GM19238 (cell line): Measurements from ENCODE around the gene CEP41.

Source experiments
- DNase-seq: peaks from one replicate; pipeline ENCODE4 v3.0.0; 2011; ENCODE audit warnings: low spot score; ENCODE audit not compliant: insufficient read length

Gene CEP41

DNA sequence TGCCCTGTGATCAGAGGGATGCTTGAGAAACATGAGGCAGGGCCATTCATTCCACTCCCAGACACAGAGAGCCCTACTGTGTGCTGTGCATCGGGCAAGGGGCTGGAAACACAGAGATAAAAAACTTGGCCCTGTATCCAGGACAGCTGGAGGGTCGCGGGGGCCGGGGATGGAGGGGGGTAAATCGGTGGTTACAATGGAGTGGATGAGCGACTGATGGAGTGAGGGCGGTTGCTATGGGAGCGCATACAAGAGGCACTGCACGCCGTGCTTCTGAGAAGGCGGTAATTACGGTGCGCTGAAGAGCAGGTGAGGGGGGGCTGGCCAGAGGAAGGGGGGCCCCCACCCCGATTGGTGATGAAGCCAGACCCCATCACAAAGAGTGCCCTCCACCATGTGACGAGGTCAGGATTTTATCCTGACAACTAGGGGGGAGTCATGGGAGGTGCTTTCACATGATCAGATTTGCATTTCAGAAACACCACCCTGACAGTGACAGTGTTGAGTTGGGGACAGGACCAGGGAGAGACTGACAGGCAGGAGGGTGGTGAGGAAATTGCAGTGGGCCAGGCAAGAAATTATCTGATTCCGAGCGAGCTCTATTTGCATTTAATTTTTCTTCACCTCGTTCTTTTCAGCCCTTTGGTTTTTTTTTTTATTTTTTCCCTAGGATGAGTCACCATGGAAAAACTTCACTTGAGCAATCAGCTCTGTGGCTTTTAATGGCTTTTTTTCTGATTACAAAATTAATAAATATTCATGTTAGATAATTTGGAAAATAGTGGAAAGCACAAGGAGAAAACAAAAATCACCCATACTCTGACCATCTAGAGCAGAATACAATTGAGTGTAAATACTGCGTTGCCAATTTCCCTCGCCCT, 88.4 kb downstream of the CEP41 start:
- no peak for DNase-seq

DNA sequence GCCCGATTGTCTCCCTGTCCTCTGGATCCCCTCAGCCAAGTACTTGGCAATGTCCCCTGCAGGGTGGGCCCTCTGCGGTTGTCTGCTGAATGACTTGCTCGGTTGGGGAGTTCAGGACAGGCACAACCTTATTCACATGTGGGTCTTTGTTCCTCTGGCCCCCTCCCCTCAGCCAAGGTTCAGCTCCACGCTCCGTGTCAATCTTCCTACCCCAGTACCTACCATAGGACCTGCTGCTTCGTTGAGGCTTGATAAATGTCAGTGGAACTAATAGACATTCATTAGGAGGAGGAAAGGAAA, 89.1 kb downstream of the CEP41 start:
- no peak for DNase-seq

DNA sequence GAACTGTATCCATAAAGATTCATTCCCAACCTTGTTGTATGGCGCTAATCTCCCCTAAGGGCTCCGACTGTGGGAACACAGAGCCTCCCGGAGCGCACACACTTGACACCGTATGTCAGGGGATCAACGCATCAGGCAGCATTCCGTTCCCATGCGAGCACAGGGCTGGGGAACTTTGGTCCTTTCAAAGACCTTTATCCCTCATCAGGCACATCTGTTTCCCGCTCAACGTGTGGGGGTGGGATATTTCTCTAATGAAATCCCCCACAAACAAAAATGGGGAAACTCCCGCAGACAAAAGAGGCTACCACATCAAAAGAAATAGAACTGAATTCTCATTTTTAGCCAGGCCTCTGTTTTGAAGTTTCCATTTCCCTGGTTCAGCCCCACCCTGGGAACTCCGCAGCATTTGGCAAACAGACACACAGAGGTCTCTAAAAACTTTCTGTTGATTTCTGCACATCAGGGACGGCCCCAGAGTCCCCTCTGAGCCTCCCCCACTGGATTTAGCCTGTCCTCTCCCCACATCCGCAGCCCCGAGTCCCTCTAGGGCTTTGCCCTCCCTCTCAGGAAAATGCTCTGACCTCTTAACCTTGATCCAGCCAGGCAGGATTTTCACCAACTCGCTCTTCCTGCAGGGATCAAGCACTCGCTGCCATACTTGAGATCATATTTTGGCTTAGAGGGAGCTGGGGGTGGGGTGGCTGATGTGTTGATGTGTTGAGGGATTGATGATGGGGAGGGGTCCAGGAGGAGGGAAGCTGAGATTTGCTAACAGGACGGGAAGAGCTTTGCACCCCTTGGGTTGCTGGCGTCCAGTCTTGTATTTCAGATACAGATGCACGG, 89.6 kb downstream of the CEP41 start:
- no peak for DNase-seq

GRCh38 chr7:130349911-130350782, 90.7 kb downstream of the CEP41 start:
- DNase-seq: no peak

DNA sequence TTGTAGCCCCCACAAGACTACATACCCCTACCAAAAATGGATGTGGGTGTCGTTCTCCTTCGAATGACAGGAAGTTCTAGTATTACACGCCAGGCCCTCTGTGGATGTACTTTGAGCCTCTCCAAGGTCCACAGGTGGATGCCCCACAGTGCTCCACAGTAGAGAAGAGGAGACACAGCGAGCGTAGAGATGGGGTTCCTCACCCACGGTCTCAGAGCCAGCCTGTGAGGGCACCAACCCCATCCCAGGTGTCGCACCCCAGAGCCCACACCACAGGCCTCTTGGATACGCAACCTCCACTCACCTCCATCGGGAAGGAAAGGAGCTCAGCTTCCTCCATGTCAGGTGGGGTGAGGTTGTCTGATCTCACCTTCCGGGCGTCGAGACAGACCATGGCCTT, 93.9 kb downstream of the CEP41 start:
- no peak for DNase-seq

DNA sequence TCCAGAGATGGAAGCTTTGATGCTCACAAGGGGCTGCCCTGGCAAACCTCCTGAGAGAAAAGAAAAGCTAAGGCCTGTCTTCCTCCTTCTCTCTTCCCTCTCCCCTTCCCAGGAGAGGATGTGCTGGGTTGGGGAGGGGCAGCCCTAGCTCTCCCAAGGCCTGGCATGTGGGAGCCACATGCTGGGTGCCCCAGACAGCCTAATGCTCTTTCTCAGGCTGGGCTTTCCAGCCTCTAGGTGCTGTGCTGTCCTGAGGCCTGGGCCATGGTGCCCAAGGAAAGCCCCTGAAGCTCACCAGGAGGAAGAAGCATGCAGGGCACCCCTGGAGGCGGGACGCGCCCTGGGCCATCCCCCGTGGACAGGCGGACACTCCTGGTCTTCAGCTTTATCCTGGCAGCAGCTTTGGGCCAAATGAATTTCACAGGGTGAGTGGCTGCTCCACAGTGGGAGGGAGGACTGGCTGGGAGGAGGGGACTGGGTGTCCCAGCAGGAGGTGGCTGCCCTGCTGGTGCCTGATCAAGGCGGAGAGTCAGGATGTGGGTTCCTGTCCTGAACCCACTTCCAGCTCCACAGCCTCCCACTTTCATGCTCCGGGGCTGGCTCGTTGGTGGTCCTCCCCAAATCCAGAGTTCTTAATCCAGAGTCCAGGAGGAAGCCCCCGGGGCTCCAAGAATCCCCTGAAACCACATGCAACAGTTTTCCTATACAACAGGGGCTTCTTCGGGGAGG, 94.5 kb downstream of the CEP41 start:
- DNase-seq: no peak

- DNase-seq: no peak
Measured at GRCh38 chr7:130345725-130346124, 95.1 kb downstream of the CEP41 start.

DNA sequence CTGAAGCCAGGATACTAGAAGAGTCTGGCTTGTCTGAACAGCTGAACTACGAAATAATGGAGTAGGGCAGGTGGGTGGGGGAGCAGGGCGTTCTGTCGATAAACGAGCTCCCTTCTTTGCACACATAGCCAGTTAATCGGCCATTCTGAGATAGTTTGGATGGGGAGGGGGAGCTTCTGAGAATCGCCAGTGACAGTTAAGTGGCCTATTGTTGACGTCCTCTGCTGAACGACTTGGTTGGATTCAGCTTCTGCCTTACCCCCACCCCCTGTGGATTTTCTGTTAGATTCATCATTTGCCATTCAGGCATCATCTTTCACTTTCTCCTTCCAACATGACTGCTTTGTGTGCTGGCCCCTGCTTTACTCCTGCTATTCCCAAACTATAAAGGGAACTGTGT, 95.7 kb downstream of the CEP41 start:
- DNase-seq: no peak

GRCh38 chr7:130344271-130344866, 96.4 kb downstream of the CEP41 start, which contains the start of gene CPA5:
Gene CPA5 (plus strand): TSS chr7:130344816. CDS start chr7:130346486, 1,670 bp downstream.
- DNase-seq: no peak
